Panc1 (cell line): ENCODE results near the gene LRP1B.

Experiments
- POLR2AphosphoS5 ChIP-seq: IDR thresholded peaks from 2 replicates; pipeline ENCODE4 v1.6.1; 2012; ENCODE audit warnings: mild to moderate bottlenecking, low read depth, low read length, moderate library complexity
- TF ChIP-seq, protein P1 (sequence below): fragments of 450-650 bp; IDR thresholded peaks from 2 replicates; pipeline ENCODE4 v1.5.1; 2017; ENCODE audit warnings: mild to moderate bottlenecking
- TF ChIP-seq, protein P2 (sequence below), 2 experiments: IDR thresholded peaks; 2 replicates each; pipeline ENCODE4 v1.6.1; 2011 to 2012; ENCODE audit warnings: low read depth in 2 of 2, control low read depth in 1 of 2, low read length in 1 of 2, mild to moderate bottlenecking in 1 of 2, moderate library complexity in 1 of 2; ENCODE audit not compliant: insufficient read depth in 1 of 2

DNA sequence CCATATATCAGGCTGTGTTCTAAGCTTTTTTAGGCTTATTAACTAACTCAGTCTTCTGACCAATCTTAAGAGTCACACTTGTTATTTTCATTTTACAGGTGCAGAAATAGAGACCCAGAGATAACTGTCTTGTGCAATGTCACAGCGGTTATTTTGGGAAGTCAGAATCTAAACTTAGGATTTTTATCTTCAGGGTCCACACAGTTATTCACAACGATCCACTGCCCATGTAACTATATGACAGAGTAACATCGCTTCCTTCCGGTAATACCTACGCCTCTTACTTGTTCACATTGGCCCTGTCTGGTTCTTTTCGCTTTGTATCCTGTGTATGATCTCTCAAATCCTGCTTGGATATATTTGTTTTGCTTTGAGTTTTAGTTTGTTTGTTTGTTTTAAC is 631.7 kb downstream of the LRP1B start:
- TF ChIP-seq, protein P1, sequence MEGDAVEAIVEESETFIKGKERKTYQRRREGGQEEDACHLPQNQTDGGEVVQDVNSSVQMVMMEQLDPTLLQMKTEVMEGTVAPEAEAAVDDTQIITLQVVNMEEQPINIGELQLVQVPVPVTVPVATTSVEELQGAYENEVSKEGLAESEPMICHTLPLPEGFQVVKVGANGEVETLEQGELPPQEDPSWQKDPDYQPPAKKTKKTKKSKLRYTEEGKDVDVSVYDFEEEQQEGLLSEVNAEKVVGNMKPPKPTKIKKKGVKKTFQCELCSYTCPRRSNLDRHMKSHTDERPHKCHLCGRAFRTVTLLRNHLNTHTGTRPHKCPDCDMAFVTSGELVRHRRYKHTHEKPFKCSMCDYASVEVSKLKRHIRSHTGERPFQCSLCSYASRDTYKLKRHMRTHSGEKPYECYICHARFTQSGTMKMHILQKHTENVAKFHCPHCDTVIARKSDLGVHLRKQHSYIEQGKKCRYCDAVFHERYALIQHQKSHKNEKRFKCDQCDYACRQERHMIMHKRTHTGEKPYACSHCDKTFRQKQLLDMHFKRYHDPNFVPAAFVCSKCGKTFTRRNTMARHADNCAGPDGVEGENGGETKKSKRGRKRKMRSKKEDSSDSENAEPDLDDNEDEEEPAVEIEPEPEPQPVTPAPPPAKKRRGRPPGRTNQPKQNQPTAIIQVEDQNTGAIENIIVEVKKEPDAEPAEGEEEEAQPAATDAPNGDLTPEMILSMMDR: no peak
- TF ChIP-seq, protein P2, sequence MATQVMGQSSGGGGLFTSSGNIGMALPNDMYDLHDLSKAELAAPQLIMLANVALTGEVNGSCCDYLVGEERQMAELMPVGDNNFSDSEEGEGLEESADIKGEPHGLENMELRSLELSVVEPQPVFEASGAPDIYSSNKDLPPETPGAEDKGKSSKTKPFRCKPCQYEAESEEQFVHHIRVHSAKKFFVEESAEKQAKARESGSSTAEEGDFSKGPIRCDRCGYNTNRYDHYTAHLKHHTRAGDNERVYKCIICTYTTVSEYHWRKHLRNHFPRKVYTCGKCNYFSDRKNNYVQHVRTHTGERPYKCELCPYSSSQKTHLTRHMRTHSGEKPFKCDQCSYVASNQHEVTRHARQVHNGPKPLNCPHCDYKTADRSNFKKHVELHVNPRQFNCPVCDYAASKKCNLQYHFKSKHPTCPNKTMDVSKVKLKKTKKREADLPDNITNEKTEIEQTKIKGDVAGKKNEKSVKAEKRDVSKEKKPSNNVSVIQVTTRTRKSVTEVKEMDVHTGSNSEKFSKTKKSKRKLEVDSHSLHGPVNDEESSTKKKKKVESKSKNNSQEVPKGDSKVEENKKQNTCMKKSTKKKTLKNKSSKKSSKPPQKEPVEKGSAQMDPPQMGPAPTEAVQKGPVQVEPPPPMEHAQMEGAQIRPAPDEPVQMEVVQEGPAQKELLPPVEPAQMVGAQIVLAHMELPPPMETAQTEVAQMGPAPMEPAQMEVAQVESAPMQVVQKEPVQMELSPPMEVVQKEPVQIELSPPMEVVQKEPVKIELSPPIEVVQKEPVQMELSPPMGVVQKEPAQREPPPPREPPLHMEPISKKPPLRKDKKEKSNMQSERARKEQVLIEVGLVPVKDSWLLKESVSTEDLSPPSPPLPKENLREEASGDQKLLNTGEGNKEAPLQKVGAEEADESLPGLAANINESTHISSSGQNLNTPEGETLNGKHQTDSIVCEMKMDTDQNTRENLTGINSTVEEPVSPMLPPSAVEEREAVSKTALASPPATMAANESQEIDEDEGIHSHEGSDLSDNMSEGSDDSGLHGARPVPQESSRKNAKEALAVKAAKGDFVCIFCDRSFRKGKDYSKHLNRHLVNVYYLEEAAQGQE (IDR thresholded peaks at IDR 0.05; ENCODE audit: insufficient read depth in 1 of 2, low read depth in 2 of 2, low read length in 1 of 2): no peak
- TF ChIP-seq POLR2AphosphoS5: no peak
